GM19467 (cell line): ENCODE measurements around the gene TRIM28.
"Not testable (repeated sequence)": the region's sequence is repeated elsewhere in the genome, so short reads cannot be mapped to it uniquely, and the experiment has no call there.

Experiments
- ATAC-seq: cut with Tn5 transposase; IDR thresholded peaks from one replicate; pipeline ENCODE4 v1.9.1; 2021; ENCODE audit warnings: mild to moderate bottlenecking, moderate library complexity; ENCODE audit not compliant: unreplicated experiment

Gene TRIM28

DNA sequence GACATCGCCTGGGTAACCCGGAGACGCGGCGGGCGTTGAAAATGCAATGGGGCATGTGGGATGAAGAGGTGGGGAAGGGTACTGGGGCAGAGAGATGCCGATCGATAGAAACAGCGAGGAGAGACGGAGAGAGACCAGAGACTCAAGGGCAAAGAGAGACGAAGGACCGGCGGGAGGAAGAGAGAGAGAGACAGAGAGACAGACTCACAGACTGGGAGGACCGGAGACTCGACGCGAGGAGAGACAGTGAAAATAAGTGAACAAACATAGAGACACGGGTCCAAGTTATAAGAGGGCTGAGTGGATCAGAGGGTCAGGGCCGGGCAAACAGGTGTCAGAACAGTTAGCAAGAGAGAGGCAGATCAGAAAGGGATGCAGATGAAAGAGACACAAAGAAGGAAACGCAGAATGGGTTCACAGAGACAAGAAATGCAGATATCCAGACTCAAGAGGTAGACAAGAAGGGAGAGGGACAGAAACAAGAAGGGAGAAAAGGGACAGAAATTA, 29.8 kb downstream of the TRIM28 start:
- ATAC-seq = no peak

DNA sequence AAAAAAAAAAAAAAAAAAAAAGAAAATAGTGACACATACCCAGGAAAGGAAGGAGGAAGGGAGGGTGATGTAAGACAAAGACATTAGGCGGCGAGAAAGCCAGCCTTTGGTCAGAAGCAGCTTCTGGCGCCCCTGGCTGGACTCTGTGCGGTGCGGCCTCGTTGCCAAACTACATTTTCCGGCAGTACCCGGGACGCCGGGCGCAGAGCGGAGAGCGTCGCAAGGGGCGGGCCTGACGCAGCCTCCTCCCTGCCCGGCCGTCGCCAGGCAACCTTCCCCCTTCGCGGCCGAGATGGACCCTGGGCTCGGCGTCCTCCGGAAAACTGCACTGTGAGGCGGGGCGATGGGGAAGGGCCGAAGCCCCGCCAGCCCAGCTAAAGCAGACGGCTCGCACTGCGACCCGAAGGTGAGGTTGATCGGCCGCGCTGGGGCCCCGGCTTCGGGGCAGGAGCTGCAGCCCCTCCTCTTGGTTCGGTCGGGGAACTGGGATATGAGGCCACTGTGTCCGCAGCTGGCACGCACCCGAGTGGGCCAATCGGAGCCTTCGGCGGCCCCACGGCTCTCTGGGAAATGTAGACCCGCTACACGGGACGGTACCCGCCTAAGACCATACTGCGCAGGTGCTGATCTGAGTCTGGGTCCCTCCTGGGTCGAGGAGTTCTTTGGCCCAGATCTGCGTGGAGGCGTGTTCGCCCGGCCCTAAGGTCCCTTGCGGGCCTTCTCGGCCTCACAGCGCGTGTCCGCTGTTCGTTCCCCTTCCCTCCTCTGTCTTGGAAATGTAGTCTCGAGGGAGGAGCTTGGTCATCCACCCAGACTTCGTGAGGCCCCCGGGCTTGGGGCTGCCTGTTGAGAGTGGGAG, 31.5 kb downstream of the TRIM28 start:
- ATAC-seq = peak; percentile 37

DNA sequence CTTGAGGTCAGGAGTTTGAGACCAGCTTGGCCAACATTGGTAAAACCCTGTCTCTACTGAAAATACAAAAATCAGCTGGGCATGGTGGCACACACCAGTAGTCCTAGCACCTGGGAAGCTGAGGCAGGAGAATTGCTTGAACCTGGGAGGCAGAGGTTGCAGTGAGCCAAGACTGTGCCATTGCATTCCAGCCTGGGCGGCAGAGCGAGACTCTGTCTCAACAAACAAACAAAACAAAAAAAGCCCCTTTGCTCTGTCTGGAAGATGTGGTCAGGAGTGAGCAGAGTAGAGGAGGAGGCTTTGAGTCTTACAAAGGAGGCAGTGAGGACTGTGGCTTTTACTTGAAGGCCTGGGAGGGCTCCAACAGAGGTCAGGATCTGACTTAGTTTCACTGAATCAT, 33.7 kb downstream of the TRIM28 start:
- not testable (repeated sequence) for ATAC-seq

- no peak for ATAC-seq
Observed at GRCh38 chr19:58578012-58578925, 34.4 kb downstream of the TRIM28 start.

DNA sequence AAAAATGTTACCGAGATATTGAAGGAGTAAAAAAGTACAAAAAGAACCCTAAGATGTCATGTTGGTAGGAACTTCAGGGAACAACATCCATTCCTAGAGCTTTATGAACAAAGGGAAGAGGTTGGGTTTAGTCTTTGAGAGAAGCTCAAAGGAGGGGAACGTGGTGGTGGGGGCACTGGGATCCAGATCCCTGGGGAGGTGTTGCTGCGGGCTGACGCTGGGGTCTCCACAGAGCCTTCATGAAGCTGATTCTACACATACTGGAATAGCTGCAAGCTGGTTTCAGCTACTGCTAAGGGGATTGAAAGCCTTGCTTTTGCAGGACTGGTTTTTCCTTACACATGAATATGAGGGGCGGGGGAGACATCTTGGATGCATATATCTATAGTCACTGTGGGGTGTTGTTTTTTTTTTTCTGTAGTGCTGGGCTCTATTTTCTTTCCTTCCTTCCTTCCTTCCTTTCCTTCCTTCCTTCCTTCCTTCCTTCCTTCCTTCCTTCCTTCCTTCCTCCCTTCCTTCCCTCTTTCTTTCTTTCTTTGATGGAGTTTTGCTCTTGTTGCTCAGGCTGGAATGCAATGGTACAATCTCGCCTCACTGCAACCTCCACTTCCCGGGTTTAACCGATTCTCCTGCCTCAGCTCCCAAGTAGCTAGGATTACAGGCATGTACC, 35.7 kb downstream of the TRIM28 start:
- ATAC-seq = no peak

DNA sequence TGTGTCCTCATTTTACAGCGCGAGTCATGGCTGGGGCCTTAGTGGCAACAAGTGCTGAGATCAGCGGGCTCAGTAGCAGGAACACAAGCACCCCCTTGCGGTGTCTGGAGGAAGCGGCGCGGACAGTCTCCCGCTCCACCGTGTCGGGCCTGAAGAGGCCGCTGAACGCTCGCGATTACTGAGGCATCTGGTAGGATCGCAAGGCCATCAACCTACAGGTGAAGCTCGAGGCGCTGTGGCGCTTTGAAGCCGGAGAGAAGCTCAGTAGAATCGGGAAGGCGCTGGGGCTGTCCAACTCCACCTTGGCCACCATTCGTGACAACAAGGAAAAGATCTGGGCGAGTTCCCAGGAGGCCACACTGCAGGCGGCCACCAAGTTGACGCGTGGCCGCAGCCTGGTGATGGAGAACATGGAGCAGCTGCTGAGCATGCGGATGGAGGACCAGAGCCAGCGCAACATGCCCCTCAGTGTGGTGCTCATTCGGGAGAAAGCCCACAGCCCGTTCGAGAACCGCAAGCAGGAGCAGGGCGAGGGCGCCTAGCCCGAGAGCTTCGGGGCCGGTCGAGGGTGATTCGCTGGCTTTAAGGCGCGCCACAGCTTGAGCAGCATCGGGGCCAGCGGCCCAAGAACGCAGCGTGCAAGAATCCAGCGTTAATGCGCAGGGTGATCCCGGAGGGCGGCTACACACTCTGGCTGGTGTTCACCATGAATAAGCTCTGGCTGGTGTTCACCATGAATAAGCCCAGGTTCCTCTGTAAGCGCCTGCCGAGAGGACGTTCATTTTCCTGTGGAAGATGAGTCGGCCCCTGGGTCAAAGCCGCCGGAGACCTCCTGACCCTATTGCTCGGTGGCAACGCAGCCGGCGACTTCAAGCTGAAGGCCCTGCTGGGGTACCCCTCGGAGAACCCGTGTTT, 37.6 kb downstream of the TRIM28 start:
- ATAC-seq = no peak

- ATAC-seq = no peak
Observed at GRCh38 chr19:58582985-58583384, 39.1 kb downstream of the TRIM28 start.

DNA sequence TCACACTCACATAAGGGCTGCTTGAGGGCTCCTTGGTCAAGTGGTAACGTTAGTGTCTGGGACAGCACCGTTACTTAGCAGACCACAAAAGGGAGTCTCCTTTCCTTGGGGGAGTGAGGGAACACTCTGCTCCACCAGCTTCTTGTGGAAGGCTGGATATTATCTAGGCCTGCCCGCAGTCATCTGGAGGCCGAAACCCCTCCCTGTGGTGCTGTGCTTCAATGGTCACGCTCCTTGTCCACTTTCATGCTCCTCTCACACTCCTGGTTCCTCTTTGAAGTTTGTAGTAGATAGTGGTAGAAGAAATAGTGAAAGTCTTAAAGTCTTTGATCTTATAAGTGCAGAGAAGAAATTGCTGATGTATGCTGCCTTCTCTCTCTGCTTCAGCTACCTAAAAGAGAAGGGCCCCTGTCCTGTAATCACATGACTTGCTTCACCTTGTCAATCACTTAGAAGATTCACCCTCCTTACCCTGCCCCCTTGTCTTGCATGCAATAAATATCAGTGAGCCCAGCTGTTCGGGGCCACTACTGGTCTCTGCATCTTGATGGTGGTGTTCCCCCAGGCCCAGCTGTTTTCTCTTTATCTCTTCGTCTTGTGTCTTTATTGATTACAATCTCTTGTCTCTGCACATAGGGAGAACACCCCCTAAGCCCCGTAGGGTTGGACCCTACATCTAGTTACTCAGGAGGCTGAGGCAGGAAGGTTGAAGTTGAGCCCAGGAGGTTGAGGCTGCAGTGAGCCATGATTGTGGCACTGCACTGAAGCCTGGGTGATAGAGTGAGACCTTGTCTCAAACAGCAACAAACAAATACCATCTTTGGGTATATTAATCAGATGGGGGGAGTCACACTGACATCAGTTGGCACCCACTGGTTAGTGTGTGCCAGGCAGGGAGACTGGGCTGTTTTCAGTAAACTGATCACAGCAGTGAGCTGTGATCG, 40.9 kb downstream of the TRIM28 start:
- no peak for ATAC-seq

GRCh38 chr19:58585442-58586132, 41.7 kb downstream of the TRIM28 start:
- ATAC-seq = no peak

- ATAC-seq = no peak
Observed at GRCh38 chr19:58586133-58586765, 42.4 kb downstream of the TRIM28 start.
